Globus pallidus (tissue), 1 donor: Measurements from ENCODE around the gene UBE2C.

Experiments used
- DNase-seq: peaks from one replicate; pipeline ENCODE4 v3.0.0-alpha.2; 2015; ENCODE audit warnings: low spot score

UBE2C gene

DNA sequence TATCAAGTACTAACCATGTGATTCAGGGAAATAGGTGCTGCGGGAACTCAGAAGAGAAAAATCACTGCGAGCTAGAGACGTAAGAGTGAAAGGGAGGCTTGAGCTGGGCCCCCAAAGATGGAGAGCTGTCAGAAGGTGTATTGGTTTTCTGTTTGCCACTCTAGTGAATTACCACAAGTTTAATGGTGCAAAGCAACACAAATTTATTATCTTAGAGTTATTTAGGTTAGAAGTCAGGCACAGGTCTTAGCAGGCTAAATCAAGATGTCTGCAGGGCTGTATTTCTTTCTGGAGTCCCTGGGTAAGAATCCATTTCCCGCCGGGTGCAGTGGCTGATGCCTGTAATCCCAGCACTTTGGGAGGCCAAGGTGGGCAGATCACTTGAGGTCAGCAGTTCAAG lies 47.5 kb downstream of the UBE2C start:
- no peak for DNase-seq

DNA sequence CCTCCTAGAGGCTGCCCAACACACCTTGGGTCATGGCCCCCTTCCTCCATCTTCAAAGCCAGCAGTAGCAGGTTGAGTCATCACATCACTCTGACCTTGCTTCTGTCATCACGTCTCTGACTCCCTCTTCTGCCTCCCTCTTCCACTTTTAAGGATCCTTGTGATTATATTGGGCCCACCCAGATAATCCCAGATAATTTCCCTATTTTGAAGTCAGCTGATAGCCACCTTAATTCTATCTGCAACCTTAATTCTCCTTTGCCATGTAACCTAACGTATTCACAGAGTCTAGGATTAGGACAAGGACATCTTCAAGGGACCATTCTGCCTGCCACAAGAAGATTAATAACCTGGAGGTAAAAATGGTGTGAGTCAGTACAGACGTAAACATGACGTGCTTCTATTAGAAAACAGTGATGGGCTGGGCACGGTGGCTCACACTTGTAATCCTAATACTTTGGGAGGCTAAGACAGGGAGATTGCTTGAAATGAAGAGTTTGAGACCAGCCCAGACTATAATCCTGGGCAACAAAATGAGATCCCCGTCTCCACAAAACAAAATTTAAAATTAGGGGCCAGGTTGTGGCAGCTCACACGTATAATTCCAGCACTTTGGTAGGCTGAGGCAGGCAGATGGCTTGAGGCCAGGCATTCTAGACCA lies 48.2 kb downstream of the UBE2C start:
- DNase-seq, result no peak

DNA sequence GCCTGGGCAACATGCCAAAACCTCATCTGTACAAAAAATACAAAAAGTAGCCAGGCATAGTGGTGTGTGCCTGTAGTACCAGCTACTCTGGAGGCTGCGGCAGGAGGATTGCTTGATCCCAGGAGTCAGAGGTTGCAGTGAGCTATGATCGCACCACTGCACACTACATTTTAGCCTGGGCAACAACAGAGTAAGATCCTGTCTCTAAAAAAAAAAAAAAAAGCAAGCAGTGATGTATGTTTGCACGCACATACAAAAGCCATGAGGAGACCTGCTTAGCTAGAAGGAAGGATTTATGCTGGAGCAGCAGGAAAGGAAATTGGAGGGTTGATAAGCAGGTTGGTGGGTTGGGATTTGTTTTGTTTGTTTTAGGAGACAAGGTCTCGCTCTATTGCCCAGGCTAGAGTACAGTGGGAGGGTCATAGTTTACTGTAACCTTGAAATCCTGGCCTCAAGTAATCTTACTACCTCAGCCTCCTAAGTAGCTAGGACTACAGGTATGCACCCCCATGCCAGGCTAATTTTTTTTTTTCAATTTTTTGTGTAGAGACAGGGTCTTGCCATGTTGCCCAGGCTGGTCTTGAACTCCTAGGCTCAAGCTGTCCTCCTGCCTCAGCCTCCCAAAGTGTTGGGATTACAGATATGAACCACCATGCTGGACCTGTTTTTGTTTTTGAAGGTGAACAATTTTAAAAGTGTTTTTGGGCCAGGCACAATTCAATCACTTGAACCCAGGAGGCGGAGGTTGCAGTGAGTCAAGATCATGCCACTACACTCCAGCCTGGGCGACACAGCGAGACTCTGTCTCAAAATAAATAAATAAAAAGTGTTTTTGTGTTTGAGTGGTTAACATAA lies 49.0 kb downstream of the UBE2C start:
- DNase-seq, result no peak

GRCh38 chr20:45863543-45864470 lies 51.4 kb downstream of the UBE2C start:
- DNase-seq, result no peak

DNA sequence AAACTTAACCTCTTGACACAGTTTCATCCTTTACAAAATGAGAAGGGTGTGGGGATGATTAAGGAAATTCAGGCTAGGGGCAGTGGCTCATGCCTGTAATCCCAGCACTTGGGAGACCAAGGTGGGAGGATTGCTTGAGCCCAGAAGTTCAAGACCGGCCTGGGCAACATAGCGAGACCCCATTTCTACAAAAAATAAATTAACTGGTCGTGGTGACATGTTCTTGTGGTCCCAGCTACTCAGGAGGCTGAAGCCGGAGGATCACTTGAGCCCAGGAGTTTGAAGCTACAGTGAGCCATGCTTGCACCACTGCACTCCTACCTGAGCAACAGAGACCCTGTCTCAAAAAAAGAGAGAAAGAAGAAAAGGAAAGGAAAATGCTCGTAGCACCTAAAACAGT lies 54.0 kb downstream of the UBE2C start:
- no peak for DNase-seq
